CD4-positive, alpha-beta T cell treated with Interferon alpha-2 for 1 hour (primary cell): Measurements from ENCODE around the gene SIK1.
"Not testable (repeated sequence)": the region's sequence is repeated elsewhere in the genome, so short reads cannot be mapped to it uniquely, and the experiment has no call there.

Experiments used
- DNase-seq, 2 donors: peaks; one replicate each; pipeline ENCODE4 v3.0.0-alpha.2; 2020 to 2022

The SIK1 gene

DNA sequence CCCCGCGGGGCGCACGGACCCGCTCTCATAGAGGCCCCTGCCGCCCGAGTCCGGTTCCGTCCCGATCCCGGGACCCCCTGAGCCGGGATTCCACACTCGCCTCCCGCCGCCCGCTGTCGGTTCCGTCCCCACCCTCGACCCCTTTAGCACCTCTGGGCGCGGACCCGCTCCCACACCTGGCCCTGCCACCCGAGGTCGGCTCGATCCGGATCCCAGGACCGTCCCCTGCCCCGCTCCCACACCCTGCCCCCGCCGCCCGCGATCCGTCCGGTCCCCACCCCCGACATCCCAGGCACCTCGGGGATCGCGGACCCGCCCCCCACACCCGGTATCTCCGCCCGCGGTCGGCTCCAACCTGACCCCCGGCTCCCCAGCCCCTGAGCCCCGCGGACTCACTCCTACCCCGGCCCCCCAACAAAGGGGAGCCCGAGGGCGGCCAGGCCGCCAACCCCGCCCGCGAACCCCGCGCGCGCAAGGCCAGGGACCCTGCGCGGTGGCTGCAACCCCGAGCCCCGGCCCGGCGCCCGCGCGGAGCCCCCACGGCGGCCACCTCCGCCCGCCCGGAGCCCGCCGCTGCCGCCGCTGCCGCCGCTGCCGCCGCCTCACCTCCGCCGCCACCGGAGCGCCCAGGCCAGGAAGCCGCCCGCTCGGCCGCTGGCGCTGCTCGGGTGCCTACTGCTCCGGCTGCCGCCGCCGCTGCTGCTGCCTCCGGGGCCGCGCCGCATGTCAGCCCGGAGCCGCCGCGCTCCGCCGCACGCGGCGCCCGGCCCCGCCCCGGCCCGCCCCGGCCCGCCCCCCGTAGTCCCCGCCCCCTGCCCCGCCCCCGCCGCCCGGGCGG is at the start of gene SIK1:
Gene SIK1 (minus strand): TSS at position 728 of the 838 bp plus-strand sequence. CDS start 953 bp downstream, outside the sequence.
- not testable (repeated sequence) for DNase-seq

DNA sequence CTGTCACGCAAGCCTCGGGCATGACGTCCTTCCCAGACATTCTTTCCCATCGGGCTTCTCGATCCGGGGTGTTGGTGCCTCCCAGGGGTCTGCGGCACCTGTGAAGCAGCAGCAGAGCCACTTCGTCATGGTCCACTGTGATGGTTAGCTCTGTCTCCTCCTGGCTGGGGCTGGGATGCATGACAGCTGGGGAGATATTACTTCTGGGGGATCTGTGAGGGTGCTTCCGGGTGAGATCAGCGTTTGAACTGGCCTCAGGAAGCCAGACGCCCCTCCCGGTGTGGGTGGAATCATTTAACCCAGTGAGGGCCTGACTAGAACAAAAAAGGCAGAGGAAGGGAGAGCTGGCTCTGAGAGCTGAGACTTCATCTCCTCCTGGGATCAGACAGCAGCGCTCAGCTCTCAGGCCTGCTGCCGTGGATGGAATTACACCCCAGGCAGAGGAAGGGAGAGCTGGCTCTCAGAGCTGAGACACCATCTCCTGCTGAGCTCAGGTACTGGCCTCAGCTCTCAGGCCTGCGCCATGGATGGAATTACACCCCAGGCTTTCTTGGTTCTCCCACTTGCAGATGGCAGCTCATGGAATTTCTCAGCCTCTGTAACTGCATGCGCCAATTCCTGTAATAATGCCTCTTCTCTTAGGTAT is 44.8 kb upstream of the SIK1 start:
- DNase-seq: not testable (repeated sequence)

DNA sequence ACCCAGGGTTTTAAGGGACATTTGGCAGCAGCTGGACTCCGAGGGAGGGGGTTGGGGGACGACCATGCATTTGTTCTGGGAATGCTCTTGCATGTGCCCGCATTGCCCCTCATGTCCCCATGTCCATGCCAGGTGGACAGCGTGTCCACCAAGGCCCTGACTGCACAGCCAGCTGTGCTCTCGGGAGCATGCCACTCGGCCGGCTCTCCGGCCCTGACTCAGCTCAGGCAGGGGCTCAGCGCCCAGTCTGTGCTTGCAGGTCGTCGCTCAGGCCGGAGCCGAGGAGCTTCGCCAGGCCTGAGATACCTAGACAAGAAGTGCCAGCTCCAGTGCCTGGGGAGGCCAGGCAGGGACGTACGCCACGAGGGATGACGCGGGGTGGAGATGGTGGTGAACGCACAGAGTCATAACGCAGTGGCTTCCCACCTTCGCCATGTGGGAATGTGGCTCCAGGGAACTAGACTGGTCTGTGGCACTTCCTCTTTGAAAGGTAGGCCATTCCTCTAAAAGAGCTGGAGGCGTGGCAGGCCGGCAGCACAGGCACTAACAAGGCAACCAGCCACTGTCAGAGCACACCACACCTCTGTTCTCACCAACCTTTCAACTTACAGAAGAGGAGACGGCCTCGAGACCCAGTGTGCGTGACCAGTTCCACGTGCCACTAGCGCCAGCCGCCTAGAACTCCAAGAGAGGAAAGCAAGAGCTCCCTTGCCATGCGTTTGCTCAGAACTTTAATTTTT is 43.0 kb upstream of the SIK1 start:
- DNase-seq: not testable (repeated sequence)

DNA sequence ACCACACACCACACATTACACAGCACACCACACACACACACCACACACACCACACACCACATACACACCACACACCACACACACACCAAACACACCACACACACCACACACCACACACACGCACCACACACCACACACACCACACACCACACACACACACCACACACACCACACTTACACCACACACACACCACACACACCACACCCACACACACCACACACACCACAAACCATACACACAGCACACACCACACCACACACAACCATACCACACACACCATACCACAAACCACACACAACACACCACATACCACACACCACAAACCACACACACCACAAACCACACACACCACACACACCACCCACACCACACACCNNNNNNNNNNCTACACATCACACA is 40.9 kb upstream of the SIK1 start:
- DNase-seq: peak in 1 of 2 donors; percentile 0

DNA sequence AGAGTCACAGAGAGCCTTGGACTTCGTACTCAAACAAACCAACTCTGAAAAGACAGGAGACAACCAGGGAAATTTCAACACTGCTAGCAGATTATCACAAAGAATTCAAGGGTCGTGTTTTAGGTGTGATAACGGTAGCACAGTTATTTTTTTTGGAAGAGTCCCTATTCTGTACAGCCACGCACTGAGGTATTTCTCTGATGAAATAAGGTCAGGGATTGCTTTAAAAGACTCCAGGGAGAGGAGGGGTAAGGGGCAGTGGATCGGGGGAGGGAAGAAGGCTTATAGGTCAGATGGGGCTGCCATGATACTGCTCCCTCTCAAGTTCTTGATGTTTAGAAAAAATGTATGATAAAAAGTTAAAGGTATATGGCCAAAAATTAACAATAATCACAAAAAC is 38.2 kb upstream of the SIK1 start:
- not testable (repeated sequence) for DNase-seq

DNA sequence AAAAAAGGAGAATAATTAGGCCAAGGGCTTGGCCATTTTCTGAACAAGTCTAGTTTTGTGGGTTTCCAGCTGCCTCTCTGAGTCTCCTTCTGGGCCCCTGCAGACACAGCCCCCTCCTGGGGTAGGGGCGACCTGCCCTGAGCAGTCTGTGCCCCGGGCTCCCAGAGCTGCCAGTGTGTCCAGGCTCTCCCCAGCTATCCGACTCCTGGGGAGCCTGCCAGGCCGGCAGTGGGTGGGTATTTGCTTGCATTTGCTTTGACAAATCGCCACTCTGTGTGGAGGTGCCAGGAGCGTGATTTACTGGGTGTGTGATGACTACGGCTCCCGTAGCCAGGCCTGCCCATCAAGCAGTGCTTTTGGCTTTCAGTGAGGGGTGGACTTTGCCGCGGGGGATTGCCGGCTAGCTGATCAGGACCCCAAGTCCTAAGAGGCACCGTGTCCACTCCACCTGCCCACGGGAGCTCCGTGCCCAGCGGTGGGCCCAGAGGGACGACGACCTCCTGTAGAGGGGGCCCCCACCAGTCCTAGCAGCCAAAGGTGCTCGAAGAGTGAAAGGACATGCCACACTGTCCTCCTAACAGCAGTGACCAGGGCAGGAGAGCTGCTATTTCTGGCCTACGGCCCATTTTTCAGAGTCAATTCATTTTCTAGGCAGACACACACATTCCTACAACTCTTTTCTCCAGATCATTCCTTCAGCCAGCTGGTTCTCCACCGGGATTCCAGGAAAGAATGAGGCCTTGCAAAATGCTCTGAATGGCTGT is 36.7 kb upstream of the SIK1 start:
- not testable (repeated sequence) for DNase-seq

DNA sequence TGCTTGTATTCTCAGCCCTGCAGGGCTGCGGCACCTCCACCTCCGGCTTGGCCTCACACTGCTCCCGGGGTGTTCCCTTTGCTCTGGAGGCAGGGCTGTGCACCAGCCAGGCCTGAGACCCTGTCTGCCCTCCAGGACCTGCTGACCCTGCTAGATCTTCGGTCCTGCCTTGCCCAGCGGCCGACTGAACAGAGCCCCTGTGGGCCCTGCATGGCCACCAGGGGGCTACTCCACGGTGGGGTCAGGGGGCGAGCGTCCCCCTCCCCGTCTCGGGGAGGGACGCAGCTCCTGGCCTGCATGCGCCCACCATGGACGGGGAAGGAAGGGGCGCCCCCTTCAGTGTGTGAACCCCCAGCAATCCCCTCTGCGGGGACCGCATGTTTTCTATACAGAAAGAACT is 36.0 kb upstream of the SIK1 start:
- not testable (repeated sequence) for DNase-seq

DNA sequence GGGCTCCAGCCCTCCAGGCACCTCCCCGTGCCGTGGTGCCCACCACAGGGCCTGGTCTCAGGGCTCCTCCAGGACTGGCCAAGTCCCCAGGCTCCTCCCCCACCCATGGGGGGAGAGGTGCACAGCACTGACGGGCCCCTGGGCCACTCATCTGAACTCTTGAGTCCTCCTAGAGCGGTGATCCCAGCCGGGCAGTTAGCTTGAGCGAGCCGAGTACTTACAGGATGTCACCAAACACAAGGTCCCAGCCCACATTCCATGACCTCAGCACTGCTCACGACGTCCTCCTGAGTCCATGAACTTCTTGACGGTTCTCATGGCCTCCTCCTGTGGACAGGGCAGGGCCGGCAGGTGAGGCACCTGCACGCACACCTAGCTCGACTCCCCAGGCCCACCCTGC is 33.5 kb upstream of the SIK1 start:
- not testable (repeated sequence) for DNase-seq

DNA sequence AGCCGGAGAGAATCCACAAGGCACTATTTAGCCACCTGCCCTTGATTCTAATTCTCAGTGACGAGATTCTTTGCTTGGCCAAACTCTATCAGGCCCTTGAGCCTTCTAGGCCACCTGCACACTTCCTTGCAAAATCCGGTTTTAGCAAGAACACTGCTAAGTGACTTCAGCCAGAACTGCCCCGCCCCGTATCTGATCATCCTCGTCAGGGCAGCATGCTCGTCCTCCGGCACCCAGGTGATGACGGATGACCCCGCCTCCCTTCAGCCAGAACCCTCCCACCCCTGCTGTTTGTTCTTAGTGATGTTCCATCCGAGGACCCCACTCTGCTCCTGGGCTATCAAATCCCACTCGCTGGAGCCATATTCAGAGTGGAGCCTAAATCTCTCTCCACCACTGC is 32.1 kb upstream of the SIK1 start:
- DNase-seq: not testable (repeated sequence)

DNA sequence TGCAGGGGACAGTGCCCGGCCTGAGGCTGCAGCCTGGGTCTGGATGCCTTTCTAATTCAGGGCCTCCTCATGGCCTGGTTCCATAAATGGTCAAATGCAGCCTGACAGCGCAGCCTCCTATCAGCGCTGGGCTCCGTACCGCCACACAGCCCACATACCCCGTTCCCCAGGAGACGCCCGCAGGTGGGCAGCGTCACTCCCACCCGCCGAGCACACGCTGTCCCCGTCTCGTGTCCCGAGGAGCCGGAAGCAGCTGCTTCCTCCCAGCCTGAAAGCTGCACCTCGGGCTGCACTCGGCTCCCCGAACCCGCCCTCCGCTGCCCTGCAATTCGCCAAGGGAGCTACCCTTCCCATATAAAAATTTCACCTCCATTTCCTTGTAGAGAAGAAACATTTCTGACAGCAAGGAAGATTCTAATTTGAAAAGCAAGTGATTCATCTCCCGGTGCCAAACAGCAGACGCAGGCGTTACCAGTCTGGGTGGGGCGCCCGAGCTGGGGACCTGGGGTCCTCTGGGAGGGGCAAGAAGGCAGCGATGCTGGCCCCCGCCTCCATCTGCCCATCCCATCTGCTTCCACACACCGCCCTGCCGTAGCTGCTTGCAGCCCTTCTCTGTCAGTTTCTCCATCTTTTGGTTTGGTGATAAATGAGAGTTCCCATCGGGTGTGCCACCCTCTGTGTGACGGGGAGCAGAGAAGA is 29.8 kb upstream of the SIK1 start:
- not testable (repeated sequence) for DNase-seq

DNA sequence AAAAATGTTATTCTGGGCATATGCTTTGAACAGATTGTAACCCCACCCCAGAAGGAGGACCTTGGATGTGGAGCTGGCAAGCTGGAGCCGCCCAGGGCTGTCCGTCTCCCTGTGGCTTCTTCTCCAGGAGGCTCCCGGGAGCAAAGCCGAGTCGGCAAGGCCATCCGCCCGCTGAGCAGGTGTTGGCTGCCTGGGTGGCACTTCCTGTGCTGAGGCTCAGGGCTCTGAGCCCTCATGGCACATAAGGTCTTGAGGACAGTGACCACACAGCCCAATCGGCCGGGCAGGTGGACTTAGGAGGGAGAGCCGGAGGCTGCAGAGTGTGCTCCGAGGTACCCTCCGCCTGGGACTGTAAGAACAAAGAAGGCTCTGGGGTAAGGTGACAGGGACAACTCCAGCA is 28.8 kb upstream of the SIK1 start:
- not testable (repeated sequence) for DNase-seq

DNA sequence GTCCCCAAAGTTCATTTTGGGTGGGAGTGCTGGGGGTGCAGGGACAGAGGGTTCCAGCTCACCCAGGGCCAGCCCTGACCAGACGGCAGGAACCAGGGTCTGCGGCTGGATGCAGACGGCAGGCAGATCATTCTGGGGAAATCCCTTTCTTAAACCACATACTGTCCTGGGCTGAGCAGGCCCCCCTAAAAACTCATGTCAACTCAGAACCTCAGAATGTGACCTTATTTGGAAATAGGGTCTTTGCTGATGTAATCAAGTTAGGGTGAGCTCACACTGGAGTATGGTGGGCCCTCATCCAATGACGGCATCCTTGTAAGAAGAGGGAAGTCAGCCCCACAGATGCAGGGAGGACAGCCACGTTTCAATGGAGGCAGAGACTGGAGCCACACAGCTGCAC is 27.2 kb upstream of the SIK1 start:
- not testable (repeated sequence) for DNase-seq

DNA sequence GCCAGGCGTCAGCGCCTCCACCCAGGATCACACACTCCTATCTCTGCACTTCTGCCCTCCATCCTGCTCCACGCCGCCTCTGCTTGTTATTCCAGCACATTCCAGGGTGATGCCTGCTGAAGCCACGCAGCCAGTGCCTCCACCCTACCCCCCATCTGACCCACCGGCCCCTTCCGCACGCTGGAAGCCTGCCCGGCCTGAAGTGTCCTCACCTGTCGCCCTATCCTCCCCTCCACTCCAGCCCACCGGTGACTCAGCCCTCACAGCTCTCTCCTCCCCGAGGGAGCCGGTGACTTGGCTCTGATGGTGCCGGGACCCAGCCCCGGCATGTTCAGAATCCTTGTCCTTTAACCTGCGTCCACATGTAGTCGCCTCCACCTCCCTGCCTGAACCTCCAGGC is 24.9 kb upstream of the SIK1 start:
- DNase-seq: not testable (repeated sequence)

DNA sequence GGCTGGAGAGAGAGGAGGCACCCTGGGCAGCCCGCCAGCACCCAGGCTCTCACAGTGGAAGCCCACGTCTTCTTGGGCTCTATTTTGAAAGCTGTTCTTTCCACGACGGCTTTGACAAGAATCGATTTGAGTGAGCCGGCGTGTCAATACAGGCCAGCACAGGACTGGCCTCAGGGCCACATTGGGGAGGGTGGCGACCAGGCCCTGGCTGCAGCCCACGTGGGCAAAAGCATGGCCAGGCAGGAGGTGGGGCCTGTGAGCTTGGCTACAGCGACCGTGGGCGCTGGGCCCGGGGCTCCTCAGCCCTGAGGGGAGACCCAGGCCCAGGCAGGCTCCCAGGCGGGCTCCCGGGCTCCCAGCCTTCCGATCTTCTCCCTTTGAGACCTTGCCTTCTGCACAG is 23.4 kb upstream of the SIK1 start:
- not testable (repeated sequence) for DNase-seq

DNA sequence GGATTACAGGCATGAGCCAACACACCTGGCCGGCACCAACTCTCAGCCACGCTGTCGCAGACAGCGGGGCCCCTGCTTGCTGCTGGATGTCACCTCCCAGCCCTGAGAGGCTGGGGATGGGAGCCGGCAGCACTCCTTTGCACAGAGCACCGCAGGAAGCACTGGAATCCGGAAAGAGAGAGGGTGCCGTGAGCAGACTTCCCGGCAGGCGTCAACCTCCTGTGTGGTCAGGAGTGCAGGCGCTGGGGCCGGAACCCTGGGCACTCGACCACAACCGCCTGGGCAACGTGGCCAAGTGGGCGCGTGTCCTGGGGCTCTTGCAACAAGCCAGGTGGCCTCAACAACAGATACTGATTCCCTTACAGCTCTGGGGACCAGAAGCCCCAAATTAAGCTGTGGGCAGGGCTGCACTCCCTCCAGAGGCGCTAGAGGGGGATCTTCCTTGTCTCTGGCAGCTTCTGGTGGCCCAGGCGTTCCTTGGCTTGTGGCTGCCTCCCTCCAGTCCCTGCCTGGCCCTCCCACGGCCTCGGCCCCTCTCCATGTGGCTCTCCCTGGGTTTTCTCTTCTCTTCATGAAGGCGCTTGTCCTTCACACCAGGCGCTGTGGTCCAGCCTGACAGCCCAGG is 20.5 kb upstream of the SIK1 start:
- not testable (repeated sequence) for DNase-seq

DNA sequence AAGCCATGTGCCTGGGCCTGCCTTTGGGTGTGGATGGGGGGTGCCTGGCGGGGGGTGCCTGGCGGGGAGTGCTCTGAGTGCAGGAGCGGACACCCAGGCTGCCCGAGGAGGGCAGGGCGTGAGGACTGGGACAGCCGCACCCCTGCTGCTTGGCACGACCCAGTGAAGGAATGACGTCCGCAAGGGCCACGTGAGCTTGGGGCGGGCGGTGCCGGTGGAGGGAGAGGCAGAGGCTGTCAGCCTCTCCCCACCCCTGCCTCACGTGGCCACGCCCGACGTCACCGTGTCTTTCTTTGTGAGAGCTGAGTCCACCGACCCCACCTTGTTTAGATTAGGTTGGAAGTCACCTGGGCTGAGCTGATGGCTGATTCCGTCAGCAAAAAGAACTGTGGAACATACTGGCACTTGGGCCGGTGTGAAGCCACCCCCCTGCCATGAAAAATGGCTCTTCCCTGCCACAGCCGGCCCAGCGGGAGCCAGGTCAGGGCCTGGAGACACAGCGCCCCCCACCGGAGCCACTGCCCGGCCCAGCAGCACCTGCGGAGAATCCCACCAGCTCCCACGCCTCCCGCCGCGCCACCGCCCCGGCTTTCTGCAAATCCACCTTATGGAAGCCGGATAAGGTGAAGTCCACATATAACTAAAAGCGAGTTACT is 19.5 kb upstream of the SIK1 start:
- DNase-seq: not testable (repeated sequence)

DNA sequence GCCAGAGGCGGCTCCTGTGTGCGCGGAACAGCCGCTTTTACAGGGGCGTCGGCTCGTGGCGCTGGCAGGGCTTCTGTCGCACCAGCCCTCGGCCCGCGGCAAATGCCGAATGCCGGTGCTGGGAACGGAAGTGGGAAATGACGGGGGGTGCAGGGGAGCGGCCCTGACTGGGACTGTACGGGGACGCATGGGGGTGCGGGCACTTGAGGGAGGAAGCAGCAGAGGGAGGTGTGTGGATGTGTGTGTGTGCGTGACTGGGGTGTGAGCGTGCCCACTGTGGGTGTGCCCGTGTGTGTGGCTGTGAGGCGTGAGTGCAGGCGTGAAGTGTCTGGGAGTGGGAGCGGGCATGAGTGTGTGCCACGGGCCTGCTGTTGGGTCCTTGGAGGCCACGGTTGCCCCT is 17.6 kb upstream of the SIK1 start:
- not testable (repeated sequence) for DNase-seq

DNA sequence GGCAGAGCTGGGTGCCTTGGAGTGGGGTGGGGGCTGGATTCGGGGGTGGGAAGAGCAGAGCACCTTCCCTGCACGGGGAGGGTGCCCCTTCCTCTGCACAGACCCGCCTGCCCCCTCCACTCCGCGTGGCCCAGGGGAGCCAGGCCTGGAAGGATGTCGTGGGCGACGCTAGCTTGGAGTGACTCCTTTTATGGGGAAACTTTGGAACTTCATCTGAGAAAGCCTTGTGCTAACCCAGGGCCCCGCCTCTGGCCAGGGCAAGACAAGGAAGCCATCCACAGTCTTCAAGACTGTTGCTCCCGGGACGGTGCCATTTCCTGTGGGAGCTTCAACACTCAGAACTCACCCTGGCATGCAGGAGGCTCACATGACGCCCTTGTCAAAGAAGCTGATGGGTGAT is 15.6 kb upstream of the SIK1 start:
- DNase-seq: not testable (repeated sequence)

DNA sequence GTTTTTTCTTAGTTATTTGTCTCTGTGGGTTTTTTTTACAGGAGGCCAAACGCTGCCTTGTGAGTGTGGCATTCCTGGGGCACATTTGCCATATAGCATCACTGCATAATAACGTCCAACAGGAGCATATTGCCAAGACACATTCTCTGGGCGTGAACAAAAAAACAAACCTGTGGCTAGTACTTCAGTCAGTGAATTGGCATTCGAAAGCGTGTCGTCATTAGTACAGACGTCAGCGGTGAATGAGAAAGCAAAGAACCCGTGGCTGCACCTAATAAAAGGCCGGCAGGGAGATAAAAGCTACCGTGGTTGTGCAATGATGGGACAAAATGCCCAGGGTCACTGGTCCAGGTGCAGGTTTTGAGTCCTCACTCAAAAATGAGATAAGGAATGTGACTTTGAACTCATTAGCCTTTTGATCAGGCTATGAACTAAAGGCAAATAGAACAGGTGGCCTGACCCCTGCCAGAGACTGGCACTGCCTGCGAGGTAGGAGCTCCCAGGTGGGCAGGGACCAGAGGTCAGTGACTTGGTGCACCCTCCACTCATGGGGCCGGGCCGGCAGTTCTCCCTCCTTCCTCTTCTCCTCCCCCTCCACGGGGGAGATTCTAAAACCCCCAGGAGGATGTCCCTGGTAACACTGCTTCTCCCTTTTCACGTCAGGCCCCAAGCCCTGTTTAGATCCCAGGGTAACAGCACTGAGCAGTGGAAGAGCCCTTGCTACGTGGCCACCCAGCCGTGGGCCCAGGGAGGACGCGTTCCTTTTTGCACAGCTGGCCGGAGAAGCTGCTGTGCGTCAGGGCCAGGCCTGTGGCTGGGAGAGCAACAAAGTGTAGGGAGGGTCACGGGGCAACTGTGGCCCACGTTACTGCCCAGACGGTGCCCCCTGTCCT is 14.2 kb upstream of the SIK1 start:
- not testable (repeated sequence) for DNase-seq
